ENCODE results near the gene LRRC8A. TPM values are rescaled to one million over a fixed set of nuclear protein-coding genes. Genes with fewer than 3 reads are reported as not detected.

The LRRC8A gene
- total RNA-seq, 1 experiment from 2014 or later: 19.1 TPM

DNA sequence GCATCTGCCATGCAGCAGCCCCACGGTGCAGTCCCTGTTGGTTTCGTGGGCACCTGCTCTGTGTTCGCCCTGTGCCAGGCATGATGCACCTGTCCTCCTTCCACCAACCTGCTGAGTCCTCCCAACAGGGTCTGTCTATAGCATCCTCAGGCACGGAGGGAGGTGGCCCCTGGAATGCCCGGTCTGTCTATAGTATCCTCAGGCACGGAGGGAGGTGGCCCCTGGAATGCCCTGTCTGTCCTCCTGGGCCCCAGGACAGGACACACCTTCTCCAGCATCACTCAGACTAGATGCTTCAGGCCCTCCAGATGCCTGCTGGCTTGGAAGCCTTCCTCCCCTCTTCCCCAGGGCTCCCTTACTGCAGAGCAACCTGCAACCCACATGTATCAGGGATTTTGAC, 29.0 kb downstream of the LRRC8A start:
- no peak overlapping the region for H3K4me3 ChIP-seq
- DNase-seq: no peak
- H3K27me3 ChIP-seq: no peaks in the 10 kb centered on the region
- no peaks in the 10 kb centered on the region for H3K9me3 ChIP-seq
- peaks cover 32% of the 10 kb centered on the region for H3K36me3 ChIP-seq

DNA sequence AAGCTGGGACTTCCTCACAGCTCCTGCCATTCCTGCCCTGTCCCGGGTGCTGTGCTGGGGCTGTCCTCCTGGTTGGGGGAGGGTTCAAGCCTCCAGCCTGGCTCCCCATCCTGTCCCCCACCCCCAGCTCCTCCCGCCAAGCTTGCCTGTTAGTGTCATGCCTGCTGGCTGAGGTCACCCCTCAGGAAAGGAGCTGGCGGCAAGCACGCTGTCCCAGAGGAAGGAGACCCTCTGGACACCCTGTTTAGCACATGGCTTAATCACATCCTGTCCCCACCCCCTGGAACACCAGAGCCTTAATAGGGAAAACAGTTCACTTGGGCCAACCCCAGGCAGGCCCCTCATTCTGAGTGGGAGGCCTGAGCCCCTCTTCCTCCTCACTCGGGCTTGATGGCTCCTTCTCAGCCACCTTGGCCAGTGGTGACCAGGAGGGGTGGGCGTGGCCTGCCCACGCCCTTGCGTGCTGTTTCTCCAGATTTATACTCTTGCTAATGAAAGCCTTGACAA, 29.6 kb downstream of the LRRC8A start:
- Histone ChIP-seq H3K4me3 (no peak overlapping the region), H3K27me3 (no peaks in the 10 kb centered on the region), H3K9me3 (no peaks in the 10 kb centered on the region), H3K36me3 (peaks cover 36% of the 10 kb centered on the region)
- peak; percentile 76 for DNase-seq

DNA sequence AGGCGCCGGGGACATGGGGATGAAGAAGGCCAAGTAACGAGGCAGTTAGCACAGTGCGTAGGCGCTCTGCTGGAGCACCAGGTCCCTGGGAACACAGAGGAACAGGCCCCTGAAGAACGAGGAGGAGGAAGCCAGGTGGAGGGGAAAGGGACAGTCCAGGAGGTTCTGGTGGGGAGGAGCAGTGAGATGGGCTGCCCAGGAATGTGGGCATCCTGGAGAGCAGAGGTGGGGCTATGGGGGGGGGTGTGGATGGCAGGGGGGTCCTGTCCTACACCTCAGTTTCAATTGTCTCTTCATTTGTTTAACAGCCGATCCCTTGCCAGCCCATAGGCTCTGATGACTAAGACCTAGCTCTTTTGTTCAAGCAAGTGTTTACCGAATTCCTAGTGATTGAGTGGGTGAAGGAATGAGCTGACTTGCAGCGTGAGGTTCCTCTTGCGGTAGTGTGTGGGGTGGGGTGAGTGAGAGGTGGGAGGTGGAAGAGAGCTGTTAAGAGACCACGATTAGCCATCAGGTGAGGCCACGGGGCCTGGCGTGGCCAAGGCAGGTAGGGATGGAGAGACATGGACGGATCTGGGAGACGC, 30.4 kb downstream of the LRRC8A start:
- peaks cover 37% of the 10 kb centered on the region for H3K36me3 ChIP-seq
- no peaks in the 10 kb centered on the region for H3K27me3 ChIP-seq
- H3K4me3 ChIP-seq: no peak overlapping the region

GRCh38 chr9:128913048-128913900, 31.3 kb downstream of the LRRC8A start:
- Histone ChIP-seq H3K4me3 (no peak overlapping the region), H3K36me3 (peaks cover 33% of the 10 kb centered on the region), H3K27me3 (no peaks in the 10 kb centered on the region), H3K9me3 (no peaks in the 10 kb centered on the region)
- no peak for DNase-seq

More for the DNA sequence above, 30.4 kb downstream of the LRRC8A start:
- DNase-seq: peak; percentile 61
- no peaks in the 10 kb centered on the region for H3K9me3 ChIP-seq

- H3K36me3 ChIP-seq: peaks cover 27% of the 10 kb centered on the region
- no peak overlapping the region for H3K4me3 ChIP-seq
- H3K9me3 ChIP-seq: no peaks in the 10 kb centered on the region
- no peak for DNase-seq
- no peaks in the 10 kb centered on the region for H3K27me3 ChIP-seq
Measured at GRCh38 chr9:128913995-128914772, 32.3 kb downstream of the LRRC8A start.

DNA sequence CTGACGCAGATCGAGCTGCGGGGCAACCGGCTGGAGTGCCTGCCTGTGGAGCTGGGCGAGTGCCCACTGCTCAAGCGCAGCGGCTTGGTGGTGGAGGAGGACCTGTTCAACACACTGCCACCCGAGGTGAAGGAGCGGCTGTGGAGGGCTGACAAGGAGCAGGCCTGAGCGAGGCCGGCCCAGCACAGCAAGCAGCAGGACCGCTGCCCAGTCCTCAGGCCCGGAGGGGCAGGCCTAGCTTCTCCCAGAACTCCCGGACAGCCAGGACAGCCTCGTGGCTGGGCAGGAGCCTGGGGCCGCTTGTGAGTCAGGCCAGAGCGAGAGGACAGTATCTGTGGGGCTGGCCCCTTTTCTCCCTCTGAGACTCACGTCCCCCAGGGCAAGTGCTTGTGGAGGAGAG, 34.3 kb downstream of the LRRC8A start:
- DNase-seq: no peak
- Histone ChIP-seq H3K27me3 (no peaks in the 10 kb centered on the region), H3K4me3 (no peak overlapping the region), H3K9me3 (no peaks in the 10 kb centered on the region), H3K36me3 (peaks cover 18% of the 10 kb centered on the region)

DNA sequence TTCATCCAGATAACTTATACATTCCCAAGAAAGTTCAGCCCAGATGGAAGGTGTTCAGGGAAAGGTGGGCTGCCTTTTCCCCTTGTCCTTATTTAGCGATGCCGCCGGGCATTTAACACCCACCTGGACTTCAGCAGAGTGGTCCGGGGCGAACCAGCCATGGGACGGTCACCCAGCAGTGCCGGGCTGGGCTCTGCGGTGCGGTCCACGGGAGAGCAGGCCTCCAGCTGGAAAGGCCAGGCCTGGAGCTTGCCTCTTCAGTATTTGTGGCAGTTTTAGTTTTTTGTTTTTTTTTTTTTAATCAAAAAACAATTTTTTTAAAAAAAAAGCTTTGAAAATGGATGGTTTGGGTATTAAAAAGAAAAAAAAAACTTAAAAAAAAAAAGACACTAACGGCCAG, 34.8 kb downstream of the LRRC8A start:
- Histone ChIP-seq H3K9me3 (no peaks in the 10 kb centered on the region), H3K4me3 (no peak overlapping the region), H3K36me3 (peaks cover 16% of the 10 kb centered on the region), H3K27me3 (no peaks in the 10 kb centered on the region)
- DNase-seq: no peak

DNA sequence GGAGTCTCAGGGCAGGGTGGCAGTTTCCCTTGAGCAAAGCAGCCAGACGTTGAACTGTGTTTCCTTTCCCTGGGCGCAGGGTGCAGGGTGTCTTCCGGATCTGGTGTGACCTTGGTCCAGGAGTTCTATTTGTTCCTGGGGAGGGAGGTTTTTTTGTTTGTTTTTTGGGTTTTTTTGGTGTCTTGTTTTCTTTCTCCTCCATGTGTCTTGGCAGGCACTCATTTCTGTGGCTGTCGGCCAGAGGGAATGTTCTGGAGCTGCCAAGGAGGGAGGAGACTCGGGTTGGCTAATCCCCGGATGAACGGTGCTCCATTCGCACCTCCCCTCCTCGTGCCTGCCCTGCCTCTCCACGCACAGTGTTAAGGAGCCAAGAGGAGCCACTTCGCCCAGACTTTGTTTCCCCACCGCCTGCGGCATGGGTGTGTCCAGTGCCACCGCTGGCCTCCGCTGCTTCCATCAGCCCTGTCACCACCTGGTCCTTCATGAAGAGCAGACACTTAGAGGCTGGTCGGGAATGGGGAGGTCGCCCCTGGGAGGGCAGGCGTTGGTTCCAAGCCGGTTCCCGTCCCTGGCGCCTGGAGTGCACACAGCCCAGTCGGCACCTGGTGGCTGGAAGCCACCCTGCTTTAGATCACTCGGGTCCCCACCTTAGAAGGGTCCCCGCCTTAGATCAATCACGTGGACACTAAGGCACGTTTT, 35.4 kb downstream of the LRRC8A start:
- no peaks in the 10 kb centered on the region for H3K9me3 ChIP-seq
- peaks cover 13% of the 10 kb centered on the region for H3K36me3 ChIP-seq
- no peaks in the 10 kb centered on the region for H3K27me3 ChIP-seq
- peak; percentile 64 for DNase-seq
- no peak overlapping the region for H3K4me3 ChIP-seq

DNA sequence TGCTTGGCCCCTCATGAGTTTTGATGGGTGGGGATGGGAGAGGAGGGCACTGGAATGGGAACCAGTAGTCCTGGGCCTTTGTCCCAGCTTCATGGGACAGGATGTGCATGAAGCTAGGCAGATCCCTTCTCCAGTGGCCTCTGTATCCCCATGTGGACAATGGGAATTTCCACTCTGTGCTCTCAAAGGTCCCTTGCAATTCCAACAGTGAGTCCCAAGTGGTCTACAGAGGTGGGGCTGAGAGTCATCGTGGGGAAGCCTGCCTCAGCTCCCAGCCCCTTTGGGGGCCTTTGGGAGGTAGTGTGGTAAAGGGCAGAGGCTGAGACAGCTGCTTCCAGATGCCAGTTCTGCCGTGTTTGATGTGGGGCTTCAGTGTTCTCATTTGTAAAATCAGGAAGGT, 37.0 kb downstream of the LRRC8A start:
- H3K27me3 ChIP-seq: no peaks in the 10 kb centered on the region
- H3K4me3 ChIP-seq: no peak overlapping the region
- no peak for DNase-seq
- no peaks in the 10 kb centered on the region for H3K9me3 ChIP-seq
- H3K36me3 ChIP-seq: peaks cover 9% of the 10 kb centered on the region

GRCh38 chr9:128919402-128920089, 37.6 kb downstream of the LRRC8A start:
- no peaks in the 10 kb centered on the region for H3K27me3 ChIP-seq
- H3K36me3 ChIP-seq: peaks cover 9% of the 10 kb centered on the region
- no peak for DNase-seq
- no peaks in the 10 kb centered on the region for H3K9me3 ChIP-seq
- no peak overlapping the region for H3K4me3 ChIP-seq

DNA sequence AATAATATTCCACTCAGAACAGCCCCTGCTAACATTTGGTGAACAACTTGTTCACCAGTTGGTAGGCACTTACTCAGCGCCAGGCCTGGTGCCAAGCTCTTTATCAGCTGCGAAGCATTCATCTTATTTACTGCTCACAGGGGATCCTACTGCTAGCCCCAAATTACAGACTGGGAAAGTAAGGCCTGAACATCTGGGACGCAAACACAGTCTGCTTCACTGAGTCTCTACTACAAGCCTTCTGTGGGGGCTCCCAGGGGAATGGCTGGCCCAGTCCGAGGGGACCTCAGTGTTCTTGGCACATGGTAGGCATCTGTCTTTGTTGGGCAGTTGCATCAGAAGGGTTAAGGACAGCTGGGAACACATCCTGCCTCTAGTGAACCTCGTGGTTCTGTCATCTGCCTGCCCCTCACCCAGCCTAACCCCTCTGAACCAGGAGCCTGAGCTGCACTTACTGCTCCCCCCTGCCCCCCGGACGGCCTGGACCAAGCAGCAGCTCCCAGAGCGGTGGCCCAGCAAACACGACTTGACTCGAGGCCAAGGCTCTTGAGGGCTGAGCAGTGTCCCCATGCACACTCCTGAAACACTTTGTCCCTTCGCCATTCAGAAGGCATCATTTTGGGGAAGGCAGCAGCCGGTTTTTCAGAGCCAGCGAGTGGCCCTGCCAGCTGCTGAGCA, 38.6 kb downstream of the LRRC8A start, which contains the start of gene PHYHD1:
Gene PHYHD1, plus strand, starts transcription at position 602 of the 678 bp plus-strand sequence. CDS start 1,342 bp downstream, outside the sequence.
- peaks cover 9% of the 10 kb centered on the region for H3K36me3 ChIP-seq
- no peak within 1 kb of the TSS for H3K4me3 ChIP-seq
- no peaks in the 10 kb centered on the region for H3K27me3 ChIP-seq
- H3K9me3 ChIP-seq: no peaks in the 10 kb centered on the region
- peak; percentile 83 for DNase-seq

GRCh38 chr9:128921881-128922763, 40.2 kb downstream of the LRRC8A start:
- Histone ChIP-seq H3K36me3 (peaks cover 3% of the 10 kb centered on the region; the same call in 1 of the 2 replicates), H3K9me3 (no peaks in the 10 kb centered on the region), H3K27me3 (no peaks in the 10 kb centered on the region), H3K4me3 (no peak overlapping the region)
- no peak for DNase-seq

DNA sequence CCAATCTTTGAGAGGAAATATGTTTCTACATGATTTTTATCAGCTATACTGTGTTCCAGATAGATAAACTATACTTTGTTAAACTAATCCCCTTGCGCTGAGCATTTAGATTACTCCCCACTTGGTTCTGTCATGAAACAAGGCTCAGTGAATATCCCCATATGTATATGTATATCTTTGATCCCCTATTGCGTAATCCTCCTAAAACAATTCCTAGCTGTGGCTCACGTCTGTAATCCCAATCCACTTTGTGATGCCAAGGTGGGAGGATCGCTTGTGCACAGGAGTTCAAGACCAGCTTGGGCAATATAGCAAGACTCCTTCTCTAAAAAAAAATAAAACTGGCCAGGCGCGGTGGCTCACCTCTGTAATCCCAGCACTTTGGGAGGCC, 41.6 kb downstream of the LRRC8A start:
- H3K9me3 ChIP-seq: no peaks in the 10 kb centered on the region
- H3K4me3 ChIP-seq: no peak overlapping the region
- no peaks in the 10 kb centered on the region for H3K27me3 ChIP-seq
- DNase-seq: no peak
- H3K36me3 ChIP-seq: no peaks in the 10 kb centered on the region; the same call in 1 of the 2 replicates

- no peak overlapping the region for H3K4me3 ChIP-seq
- H3K27me3 ChIP-seq: no peaks in the 10 kb centered on the region
- no peak for DNase-seq
- H3K9me3 ChIP-seq: no peaks in the 10 kb centered on the region
- no peaks in the 10 kb centered on the region for H3K36me3 ChIP-seq
Measured at GRCh38 chr9:128927731-128928411, 45.9 kb downstream of the LRRC8A start.
